HEK293 (cell line): ENCODE measurements around the gene CKS1B.

Experiments used
- CTCF ChIA-PET: fragments of 350-600 bp; formaldehyde crosslinking; extraction: SDS; loops from one replicate; lab custom pipeline; 2021; ENCODE audit warnings: antibody characterized with exemption; lab: Yijun Ruan, JAX
- POLR2A ChIA-PET: fragments of 300-600 bp; formaldehyde crosslinking; extraction: SDS; loops from one replicate; lab custom pipeline; 2020; ENCODE audit warnings: antibody characterized with exemption, inconsistent platforms; lab: Yijun Ruan, JAX
- H3K27ac ChIP-seq: fragments of 200-500 bp; sonication (Bioruptor generic); 2 replicates; pipeline ENCODE4 v1.5.1; 2014; ENCODE audit warnings: low read depth, low read length, control low read depth, inconsistent platforms; ENCODE audit errors: extremely low read depth
- H3K36me3 ChIP-seq, 2 experiments: fragments of 200-500 bp in 1 of 2; sonication (Bioruptor generic) in 1 of 2; 1 replicate in 1 of 2; 2 replicates in 1 of 2; pipeline ENCODE4 v1.5.1; 2014 to 2017; ENCODE audit warnings: inconsistent platforms in 2 of 2, low read length in 2 of 2; ENCODE audit not compliant: control insufficient read depth in 2 of 2, insufficient read depth in 1 of 2
- H3K4me1 ChIP-seq: fragments of 200-500 bp; sonication (Bioruptor generic); 2 replicates; pipeline ENCODE4 v1.5.1; 2014; ENCODE audit warnings: mild to moderate bottlenecking, low read length, inconsistent platforms; ENCODE audit not compliant: control insufficient read depth, insufficient read depth
- H3K4me3 ChIP-seq: 2 replicates; pipeline ENCODE4 v1.5.1; 2011; ENCODE audit warnings: low read depth, mild to moderate bottlenecking, control low read depth, low read length, moderate library complexity
- H3K9me3 ChIP-seq: fragments of 200-500 bp; sonication (Bioruptor generic); 2 replicates; pipeline ENCODE4 v1.5.1; 2014; ENCODE audit warnings: low read depth, low read length, inconsistent platforms; ENCODE audit not compliant: control insufficient read depth, insufficient read depth
- ELK4 ChIP-seq: IDR thresholded peaks from 2 replicates; pipeline ENCODE4 v1.6.1; 2011; ENCODE audit warnings: mild to moderate bottlenecking, low read depth, low read length, borderline replicate concordance
- GLI2 ChIP-seq: fragments of 450-650 bp; formaldehyde crosslinking; IDR thresholded peaks from 2 replicates; pipeline ENCODE4; 2017; ENCODE audit warnings: missing biosample characterization, missing genetic modification characterization, low read depth, borderline replicate concordance
- GLI4 ChIP-seq: fragments of 450-650 bp; formaldehyde crosslinking; IDR thresholded peaks from 2 replicates; pipeline ENCODE4 v1.5.1; 2016; ENCODE audit warnings: missing biosample characterization, missing genetic modification characterization
- KLF17 ChIP-seq: fragments of 450-650 bp; formaldehyde crosslinking; IDR thresholded peaks from 2 replicates; pipeline ENCODE4 v1.5.1; 2016; ENCODE audit warnings: missing biosample characterization, missing genetic modification characterization
- KLF8 ChIP-seq: fragments of 450-650 bp; formaldehyde crosslinking; IDR thresholded peaks from 2 replicates; pipeline ENCODE4 v1.5.1; 2016; ENCODE audit warnings: missing biosample characterization, missing genetic modification characterization
- PRDM4 ChIP-seq: fragments of 450-650 bp; formaldehyde crosslinking; IDR thresholded peaks from 2 replicates; pipeline ENCODE4 v1.5.1; 2017; ENCODE audit warnings: missing biosample characterization, missing genetic modification characterization
- SCRT2 ChIP-seq: fragments of 450-650 bp; formaldehyde crosslinking; IDR thresholded peaks from 2 replicates; pipeline ENCODE4 v1.5.1; 2016; ENCODE audit warnings: missing biosample characterization, missing genetic modification characterization
- ZBTB49 ChIP-seq: fragments of 450-650 bp; formaldehyde crosslinking; IDR thresholded peaks from 2 replicates; pipeline ENCODE4 v1.5.1; 2016; ENCODE audit warnings: missing biosample characterization, missing genetic modification characterization, low read depth
- ZIC2 ChIP-seq: fragments of 450-650 bp; formaldehyde crosslinking; IDR thresholded peaks from 2 replicates; pipeline ENCODE4 v1.5.1; 2016; ENCODE audit warnings: missing biosample characterization, missing genetic modification characterization
- ZNF18 ChIP-seq: fragments of 450-650 bp; formaldehyde crosslinking; IDR thresholded peaks from 2 replicates; pipeline ENCODE4 v1.5.1; 2016; ENCODE audit warnings: missing biosample characterization, missing genetic modification characterization
- ZNF311 ChIP-seq: fragments of 450-650 bp; formaldehyde crosslinking; IDR thresholded peaks from 2 replicates; pipeline ENCODE4 v1.5.1; 2017; ENCODE audit warnings: missing biosample characterization, missing genetic modification characterization, borderline replicate concordance
- ZNF514 ChIP-seq: fragments of 450-650 bp; formaldehyde crosslinking; IDR thresholded peaks from 2 replicates; pipeline ENCODE4 v1.5.1; 2016; ENCODE audit warnings: missing biosample characterization, missing genetic modification characterization
- ZNF561 ChIP-seq: fragments of 450-650 bp; IDR thresholded peaks from 2 replicates; pipeline ENCODE4 v1.5.1; 2018; ENCODE audit warnings: missing biosample characterization, missing genetic modification characterization, borderline replicate concordance
- ZNF585B ChIP-seq: fragments of 450-650 bp; formaldehyde crosslinking; IDR thresholded peaks from 2 replicates; pipeline ENCODE4 v1.5.1; 2016; ENCODE audit warnings: missing biosample characterization, missing genetic modification characterization
- ZNF623 ChIP-seq: fragments of 450-650 bp; formaldehyde crosslinking; IDR thresholded peaks from 2 replicates; pipeline ENCODE4 v1.5.1; 2016; ENCODE audit warnings: missing biosample characterization, missing genetic modification characterization
- ZNF629 ChIP-seq: fragments of 450-650 bp; formaldehyde crosslinking; IDR thresholded peaks from 2 replicates; pipeline ENCODE4 v1.5.1; 2017; ENCODE audit warnings: missing biosample characterization, missing genetic modification characterization
- ZNF658 ChIP-seq: fragments of 450-650 bp; formaldehyde crosslinking; IDR thresholded peaks from 2 replicates; pipeline ENCODE4; 2016; ENCODE audit warnings: missing biosample characterization, missing genetic modification characterization
- ZNF692 ChIP-seq: fragments of 450-650 bp; formaldehyde crosslinking; IDR thresholded peaks from 2 replicates; pipeline ENCODE4 v1.5.1; 2016; ENCODE audit warnings: missing biosample characterization, missing genetic modification characterization
- ZNF785 ChIP-seq: fragments of 450-650 bp; formaldehyde crosslinking; IDR thresholded peaks from 2 replicates; pipeline ENCODE4 v1.5.1; 2016; ENCODE audit warnings: missing biosample characterization, missing genetic modification characterization

CKS1B gene

GRCh38 chr1:154948079-154948478 is 26.4 kb upstream of the CKS1B start (continued):
- TF ChIP-seq KLF17 (tag by site-specific recombination): no peak
- no peak for TF ChIP-seq ZBTB49 (tag by site-specific recombination)
- no peak for TF ChIP-seq ZNF623 (tag by site-specific recombination)
- TF ChIP-seq ZNF18 (tag by site-specific recombination): no peak
- no peak for TF ChIP-seq GLI4

GRCh38 chr1:154951901-154952657 is 22.4 kb upstream of the CKS1B start:
- peaks cover 2% of the 10 kb centered on the region; the same call in 1 of the 2 replicates for H3K4me1 ChIP-seq
- no peak overlapping the region for H3K4me3 ChIP-seq
- no peaks in the 10 kb centered on the region for H3K9me3 ChIP-seq
- ChIA-PET CTCF (interaction anchor here (0.6 to 1.5 kb wide), 6 partner anchors 9 to 110 kb away, joined by 3 to 4 read pairs (median 3); no protein-coding TSS in a partner anchor), POLR2A (interaction anchor here (1.7 kb wide), 1 partner anchor 9 kb away, joined by 5 read pairs; the partner anchor contains the start of gene PYGO2)
- peaks cover 0 to 19% of the 10 kb centered on the region in 2 experiments; a peak in 1 of 3 replicates for H3K36me3 ChIP-seq
- TF ChIP-seq ZNF692 (tag by site-specific recombination) (no peak), ELK4 (no peak), GLI2 (no peak), PRDM4 (tag by site-specific recombination) (no peak), ZNF514 (tag by site-specific recombination) (no peak), ZNF561 (no peak), ZNF629 (no peak), ZNF311 (no peak), ZIC2 (tag by site-specific recombination) (no peak), ZNF585B (no peak), ZNF658 (tag by site-specific recombination) (no peak), KLF8 (tag by site-specific recombination) (no peak), SCRT2 (no peak), GLI4 (no peak), ZNF785 (no peak)
- no peak overlapping the region for H3K27ac ChIP-seq
